ENCODE measurements around the gene CLRN1. TPM values are rescaled to one million over a fixed set of nuclear protein-coding genes. Genes with fewer than 3 reads are reported as not detected.

CLRN1 gene
- total RNA-seq, 2 experiments from 2014 or later, result not detected

GRCh38 chr3:151012753-151013152 lies 40.2 kb upstream of the CLRN1 start:
- Histone ChIP-seq H3K9me3 (ENCODE audit: low read length) (no peaks in the 10 kb centered on the region), H3K36me3 (ENCODE audit: insufficient read depth, low read length) (no peaks in the 10 kb centered on the region), H4K20me1 (ENCODE audit: insufficient read depth, low read length) (no peaks in the 10 kb centered on the region), H3K4me1 (ENCODE audit: insufficient read depth, low read length, poor library complexity, severe bottlenecking) (no peaks in the 10 kb centered on the region), H3K27ac (ENCODE audit: low read depth, low read length, poor library complexity, severe bottlenecking) (no peak overlapping the region), H2AFZ (ENCODE audit: low read length) (no peak overlapping the region), H3K9me2 (ENCODE audit: insufficient read depth, low read length) (no peaks in the 10 kb centered on the region), H3K79me2 (ENCODE audit: insufficient read depth, low read depth, low read length) (no peaks in the 10 kb centered on the region), H3K4me2 (ENCODE audit: low read length) (no peak overlapping the region), H3K4me3 (ENCODE audit: low read depth, low read length, poor library complexity, severe bottlenecking) (no peak overlapping the region)
- ChIA-PET CTCF (ENCODE audit: unreplicated experiment) (no interaction called here), POLR2A (interaction anchor here (1.9 kb wide), 1 partner anchor 15 kb away, joined by 6 read pairs; no protein-coding TSS in a partner anchor)
- DNase-seq (ENCODE audit: low spot score), result no peak
- BruUV-seq (replicated peaks), result no TSS peak
- intact Hi-C loops (cut with micrococcal nuclease; ENCODE audit: unreplicated experiment), result no loop called here
- TF ChIP-seq, protein P1, sequence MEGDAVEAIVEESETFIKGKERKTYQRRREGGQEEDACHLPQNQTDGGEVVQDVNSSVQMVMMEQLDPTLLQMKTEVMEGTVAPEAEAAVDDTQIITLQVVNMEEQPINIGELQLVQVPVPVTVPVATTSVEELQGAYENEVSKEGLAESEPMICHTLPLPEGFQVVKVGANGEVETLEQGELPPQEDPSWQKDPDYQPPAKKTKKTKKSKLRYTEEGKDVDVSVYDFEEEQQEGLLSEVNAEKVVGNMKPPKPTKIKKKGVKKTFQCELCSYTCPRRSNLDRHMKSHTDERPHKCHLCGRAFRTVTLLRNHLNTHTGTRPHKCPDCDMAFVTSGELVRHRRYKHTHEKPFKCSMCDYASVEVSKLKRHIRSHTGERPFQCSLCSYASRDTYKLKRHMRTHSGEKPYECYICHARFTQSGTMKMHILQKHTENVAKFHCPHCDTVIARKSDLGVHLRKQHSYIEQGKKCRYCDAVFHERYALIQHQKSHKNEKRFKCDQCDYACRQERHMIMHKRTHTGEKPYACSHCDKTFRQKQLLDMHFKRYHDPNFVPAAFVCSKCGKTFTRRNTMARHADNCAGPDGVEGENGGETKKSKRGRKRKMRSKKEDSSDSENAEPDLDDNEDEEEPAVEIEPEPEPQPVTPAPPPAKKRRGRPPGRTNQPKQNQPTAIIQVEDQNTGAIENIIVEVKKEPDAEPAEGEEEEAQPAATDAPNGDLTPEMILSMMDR (conservative IDR thresholded peaks at IDR 0.05; ENCODE audit: low read length), result no peak
- no peak for TF ChIP-seq EZH2phosphoT487 (IDR thresholded peaks at IDR 0.05; ENCODE audit: borderline replicate concordance, low read depth, low read length)

DNA sequence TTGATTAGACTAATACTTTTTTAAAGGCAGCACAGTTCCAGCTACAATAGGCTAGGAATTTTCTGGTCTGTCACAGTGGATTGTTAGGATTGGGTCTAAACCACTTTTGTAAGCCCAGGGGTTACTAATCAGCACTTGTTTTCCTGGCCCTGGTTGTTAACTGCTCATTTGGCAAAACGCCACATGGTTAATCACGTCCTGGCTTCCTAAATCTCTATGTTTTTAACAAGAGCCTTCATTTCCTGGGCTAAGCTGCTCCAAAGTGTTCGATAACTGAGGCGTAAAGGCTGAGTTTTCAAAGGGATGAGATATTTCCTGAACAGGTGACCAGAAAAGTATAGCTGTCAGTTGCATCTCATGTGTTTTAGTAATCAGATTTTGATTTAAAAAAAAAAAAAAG lies 38.9 kb upstream of the CLRN1 start:
- intact Hi-C loops (cut with micrococcal nuclease; ENCODE audit: unreplicated experiment), result no loop called here
- Histone ChIP-seq H3K4me2 (ENCODE audit: low read length) (no peak overlapping the region), H3K4me3 (ENCODE audit: low read depth, low read length, poor library complexity, severe bottlenecking) (no peak overlapping the region), H3K9me3 (ENCODE audit: low read length) (no peaks in the 10 kb centered on the region), H3K36me3 (ENCODE audit: insufficient read depth, low read length) (no peaks in the 10 kb centered on the region), H3K27ac (ENCODE audit: low read depth, low read length, poor library complexity, severe bottlenecking) (no peak overlapping the region), H4K20me1 (ENCODE audit: insufficient read depth, low read length) (no peaks in the 10 kb centered on the region), H3K4me1 (ENCODE audit: insufficient read depth, low read length, poor library complexity, severe bottlenecking) (no peaks in the 10 kb centered on the region), H2AFZ (ENCODE audit: low read length) (no peak overlapping the region), H3K9me2 (ENCODE audit: insufficient read depth, low read length) (no peaks in the 10 kb centered on the region), H3K79me2 (ENCODE audit: insufficient read depth, low read depth, low read length) (no peaks in the 10 kb centered on the region)
- ChIA-PET POLR2A (interaction anchor here (0.6 to 1.9 kb wide), 2 partner anchors 14 to 246 kb away, joined by 3 to 6 read pairs; no protein-coding TSS in a partner anchor), CTCF (ENCODE audit: unreplicated experiment) (no interaction called here)
- no TSS peak for BruUV-seq (replicated peaks)
- no peak for DNase-seq (ENCODE audit: low spot score)
- no peak for TF ChIP-seq EZH2phosphoT487 (IDR thresholded peaks at IDR 0.05; ENCODE audit: borderline replicate concordance, low read depth, low read length)
- TF ChIP-seq, protein P1 (conservative IDR thresholded peaks at IDR 0.05; ENCODE audit: low read length), result no peak

DNA sequence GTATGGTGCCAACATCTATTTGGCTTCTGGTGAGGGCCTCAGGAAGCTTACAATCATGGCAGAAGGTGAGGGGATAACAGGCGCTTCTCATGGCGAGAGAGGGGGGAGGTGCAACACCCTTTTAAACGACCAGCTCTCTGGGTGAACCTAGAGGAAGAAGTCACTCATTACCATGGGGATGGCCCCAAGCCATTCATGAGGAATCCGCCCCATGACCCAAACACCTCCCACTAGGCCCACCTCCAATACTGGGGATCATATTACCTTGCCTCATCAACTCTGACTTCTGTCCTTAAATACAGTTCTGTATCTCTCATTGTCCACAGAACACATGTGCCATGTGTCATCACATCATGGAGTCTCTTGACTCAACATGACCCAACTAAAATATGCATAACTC lies 37.5 kb upstream of the CLRN1 start:
- no peak overlapping the region for H3K4me3 ChIP-seq (ENCODE audit: low read depth, low read length, poor library complexity, severe bottlenecking)
- H3K79me2 ChIP-seq (ENCODE audit: insufficient read depth, low read depth, low read length), result no peaks in the 10 kb centered on the region
- no peak for DNase-seq (ENCODE audit: low spot score)
- no peak overlapping the region for H3K27ac ChIP-seq (ENCODE audit: low read depth, low read length, poor library complexity, severe bottlenecking)
- H3K9me3 ChIP-seq (ENCODE audit: low read length), result no peaks in the 10 kb centered on the region
- no peak overlapping the region for H2AFZ ChIP-seq (ENCODE audit: low read length)
- no TSS peak for BruUV-seq (replicated peaks)
- no peaks in the 10 kb centered on the region for H3K4me1 ChIP-seq (ENCODE audit: insufficient read depth, low read length, poor library complexity, severe bottlenecking)
- TF ChIP-seq, protein P1 (conservative IDR thresholded peaks at IDR 0.05; ENCODE audit: low read length), result no peak
- TF ChIP-seq EZH2phosphoT487 (IDR thresholded peaks at IDR 0.05; ENCODE audit: borderline replicate concordance, low read depth, low read length), result no peak
- POLR2A ChIA-PET, result interaction anchor here (1.9 kb wide), 1 partner anchor 14 kb away, joined by 3 read pairs; no protein-coding TSS in a partner anchor
- no peak overlapping the region for H3K4me2 ChIP-seq (ENCODE audit: low read length)
- no peaks in the 10 kb centered on the region for H3K36me3 ChIP-seq (ENCODE audit: insufficient read depth, low read length)
- no peaks in the 10 kb centered on the region for H3K9me2 ChIP-seq (ENCODE audit: insufficient read depth, low read length)
- CTCF ChIA-PET (ENCODE audit: unreplicated experiment), result no interaction called here
- no peaks in the 10 kb centered on the region for H4K20me1 ChIP-seq (ENCODE audit: insufficient read depth, low read length)
- intact Hi-C loops (cut with micrococcal nuclease; ENCODE audit: unreplicated experiment), result no loop called here
